ENCODE measurements around the gene PCDHA13.
"Not testable (repeated sequence)": the region's sequence is repeated elsewhere in the genome, so short reads cannot be mapped to it uniquely, and the experiment has no call there.

The PCDHA13 gene

GRCh38 chr5:140870221-140871201 is 11.4 kb upstream of the PCDHA13 start:
- DNase-seq, result no peak

- DNase-seq, result no peak
Observed at GRCh38 chr5:140875085-140876065, 6.5 kb upstream of the PCDHA13 start, which contains the start of gene PCDHA12. Gene PCDHA12, plus strand, starts transcription at chr5:140875308. Its CDS starts 165 bp downstream, at chr5:140875473.

GRCh38 chr5:140876541-140877261 is 5.2 kb upstream of the PCDHA13 start:
- DNase-seq, result not testable (repeated sequence)

GRCh38 chr5:140877262-140877581 is 4.7 kb upstream of the PCDHA13 start:
- no peak for DNase-seq

- DNase-seq, result no peak
Observed at GRCh38 chr5:140882591-140882899, 621 bp downstream of the PCDHA13 start.

DNA sequence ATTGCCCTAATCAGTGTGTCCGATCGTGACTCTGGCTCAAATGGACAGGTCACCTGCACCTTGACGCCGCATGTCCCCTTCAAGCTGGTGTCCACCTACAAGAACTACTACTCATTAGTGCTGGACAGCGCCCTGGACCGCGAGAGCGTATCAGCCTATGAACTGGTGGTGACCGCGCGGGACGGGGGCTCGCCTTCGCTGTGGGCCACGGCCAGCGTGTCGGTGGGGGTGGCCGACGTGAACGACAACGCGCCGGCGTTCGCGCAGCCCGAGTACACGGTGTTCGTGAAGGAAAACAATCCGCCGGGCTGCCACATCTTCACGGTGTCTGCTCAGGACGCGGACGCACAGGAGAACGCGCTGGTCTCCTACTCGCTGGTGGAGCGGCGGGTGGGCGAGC is 1.4 kb downstream of the PCDHA13 start:
- no peak for DNase-seq

DNA sequence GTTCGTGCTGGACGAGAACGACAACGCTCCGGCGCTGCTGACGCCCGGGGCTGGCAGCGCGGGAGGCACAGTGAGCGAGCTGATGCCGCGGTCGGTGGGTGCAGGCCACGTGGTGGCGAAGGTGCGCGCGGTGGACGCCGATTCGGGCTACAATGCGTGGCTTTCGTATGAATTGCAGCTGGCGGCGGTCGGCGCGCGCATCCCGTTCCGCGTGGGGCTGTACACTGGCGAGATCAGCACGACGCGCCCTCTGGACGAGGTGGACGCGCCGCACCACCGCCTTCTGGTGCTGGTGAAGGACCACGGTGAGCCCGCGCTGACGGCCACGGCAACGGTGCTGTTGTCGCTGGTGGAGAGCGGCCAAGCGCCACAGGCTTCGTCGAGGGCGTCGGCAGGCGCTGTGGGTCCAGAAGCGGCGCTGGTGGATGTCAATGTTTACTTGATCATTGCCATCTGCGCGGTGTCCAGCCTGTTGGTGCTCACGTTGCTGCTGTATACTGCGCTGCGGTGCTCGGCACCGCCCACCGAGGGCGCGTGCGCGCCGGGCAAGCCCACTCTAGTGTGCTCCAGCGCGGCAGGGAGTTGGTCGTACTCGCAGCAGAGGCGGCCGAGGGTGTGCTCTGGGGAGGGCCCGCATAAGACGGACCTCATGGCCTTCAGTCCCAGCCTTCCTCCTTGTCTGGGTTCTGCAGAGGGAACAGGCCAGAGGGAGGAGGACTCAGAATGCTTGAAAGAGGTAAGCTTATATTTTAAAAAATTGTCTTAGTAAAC is 2.2 kb downstream of the PCDHA13 start:
- no peak for DNase-seq

DNA sequence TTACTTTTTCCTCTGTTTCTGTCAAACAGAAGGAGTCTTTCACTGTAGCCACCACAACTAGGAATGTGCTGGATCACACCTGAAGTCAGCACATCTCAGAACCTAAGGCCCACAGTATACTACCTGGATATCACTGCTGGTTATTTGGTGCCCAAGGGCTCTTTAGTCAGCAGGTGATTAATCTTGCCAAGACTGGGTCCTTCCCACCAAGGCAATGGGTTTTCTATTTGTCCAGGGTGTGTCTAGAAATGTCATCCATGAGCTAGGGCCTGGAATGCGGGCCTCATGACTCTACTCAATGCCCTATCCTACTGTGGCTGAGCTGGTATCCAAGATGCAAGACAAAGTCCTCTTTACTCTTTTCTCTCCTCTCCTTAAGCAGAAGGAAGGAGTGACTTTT is 34.4 kb downstream of the PCDHA13 start:
- no peak for DNase-seq

- no peak for DNase-seq
Observed at GRCh38 chr5:140923601-140924000, 41.7 kb downstream of the PCDHA13 start.

DNA sequence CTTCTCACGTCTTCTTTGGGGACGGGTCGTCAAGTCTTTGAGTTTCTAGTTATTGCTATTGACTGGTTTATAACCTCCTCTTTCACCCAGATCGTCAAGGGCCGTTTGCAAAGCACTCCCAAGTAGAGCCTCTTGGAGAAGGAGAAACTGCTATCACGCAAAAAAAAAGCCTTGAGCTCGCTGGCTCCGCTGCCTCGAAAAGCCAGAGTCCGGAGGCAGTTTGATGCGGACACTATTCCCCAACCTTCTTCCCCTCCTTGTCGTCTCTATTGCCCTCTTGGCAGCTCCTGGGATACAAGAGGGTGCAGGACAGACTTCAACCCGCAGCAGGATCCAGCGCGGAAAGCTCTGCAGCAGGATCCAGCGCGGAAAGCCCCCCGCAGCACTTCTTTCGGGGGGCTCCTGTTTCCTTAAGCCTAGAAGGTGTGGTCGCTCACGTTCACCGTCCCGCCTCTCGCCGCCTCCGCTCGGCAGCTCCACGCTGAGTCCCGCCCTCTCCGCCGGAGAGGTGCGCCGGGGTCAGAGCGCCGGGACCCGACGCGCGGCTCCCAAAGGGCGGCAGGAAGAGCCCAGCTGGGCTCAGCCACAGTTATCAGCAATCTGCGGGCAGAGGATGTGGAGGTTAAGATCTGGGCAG is 44.0 kb downstream of the PCDHA13 start, which contains the start of gene PCDHAC1:
Gene PCDHAC1, plus strand, starts transcription at position 494 of the 637 bp plus-strand sequence. CDS start 594 bp downstream, outside the sequence.
- DNase-seq, result no peak

DNA sequence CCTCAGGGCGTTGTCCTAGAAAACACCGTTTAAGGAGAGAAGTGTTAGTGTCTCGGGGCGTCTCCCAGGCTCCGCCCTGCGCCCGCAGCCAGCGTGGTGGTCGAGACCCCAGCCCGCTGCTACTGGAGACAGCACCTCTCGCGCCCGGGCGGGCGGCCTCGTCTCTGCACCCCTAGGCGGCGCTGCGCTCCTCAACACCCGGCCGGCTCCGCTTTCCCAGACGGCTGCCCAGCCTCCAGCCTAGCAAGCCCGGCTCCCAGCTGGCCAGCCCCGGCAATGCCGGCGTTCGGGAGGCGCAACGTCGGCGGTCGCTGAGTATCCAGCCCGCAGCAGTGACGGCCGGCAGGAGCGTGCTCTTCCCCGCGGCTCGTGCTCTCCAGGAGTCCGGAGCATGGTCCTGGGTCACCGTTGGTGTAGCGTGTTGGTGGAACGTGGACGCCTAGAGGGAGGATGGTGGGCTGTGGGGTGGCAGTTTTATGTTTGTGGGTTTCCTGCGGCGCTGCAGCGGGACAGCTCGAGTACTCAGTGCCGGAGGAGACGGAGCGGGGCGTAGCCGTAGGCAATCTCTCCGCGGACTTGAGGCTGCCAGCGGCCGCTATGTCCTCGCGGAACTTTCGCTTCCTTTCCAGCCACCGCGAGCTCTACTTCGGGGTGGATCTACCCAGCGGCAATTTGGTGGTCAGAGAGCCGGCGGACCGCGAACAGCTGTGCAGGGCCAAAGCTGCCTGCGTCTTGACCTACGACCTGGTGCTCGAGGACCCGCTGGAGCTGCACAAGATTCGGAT is 44.7 kb downstream of the PCDHA13 start:
- DNase-seq, result no peak

DNA sequence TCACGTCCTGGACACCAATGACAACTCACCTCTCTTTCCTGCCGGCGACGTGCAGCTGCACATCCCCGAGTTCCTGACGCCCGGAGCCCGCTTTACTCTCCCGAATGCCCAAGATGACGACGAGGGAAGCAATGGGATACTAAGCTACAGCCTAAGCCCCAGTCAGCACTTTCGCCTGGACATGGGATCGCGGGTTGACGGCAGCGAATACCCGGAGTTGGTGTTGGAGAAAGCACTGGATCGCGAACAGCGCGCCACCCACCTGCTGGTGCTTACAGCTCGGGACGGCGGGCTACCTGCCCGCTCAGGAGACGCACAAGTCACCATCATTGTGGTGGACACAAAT is 45.3 kb downstream of the PCDHA13 start:
- DNase-seq, result no peak

All from NCI-H1436 treated with DMSO at 0.1 percent for 48 hours (cell line).